Transverse colon (tissue), 4 donors: ENCODE measurements around the gene LRRC75A. TPM values are rescaled to one million over a fixed set of nuclear protein-coding genes. Genes with fewer than 3 reads are reported as not detected.

Experiments used
- DNase-seq: peaks from one replicate; pipeline ENCODE4 v3.0.0-alpha.2; 2019
- H3K27ac ChIP-seq, 4 donors: fragments of 200-600 bp; sonication (generic); 2 replicates each; pipeline ENCODE4 v1.5.1; 2016 to 2018; ENCODE audit warnings: inconsistent platforms in 4 of 4
- H3K27me3 ChIP-seq: fragments of 200-600 bp; sonication (generic); 2 replicates; pipeline ENCODE4 v1.5.1; 2017; ENCODE audit warnings: inconsistent platforms
- H3K36me3 ChIP-seq, 4 donors: fragments of 200-600 bp; sonication (generic); 2 replicates each; pipeline ENCODE4 v1.5.1; 2017 to 2019; ENCODE audit warnings: inconsistent platforms in 4 of 4
- H3K4me1 ChIP-seq, 4 donors: fragments of 200-600 bp; sonication (generic); 2 replicates each; pipeline ENCODE4 v1.5.1; 2017 to 2020; ENCODE audit warnings: inconsistent platforms in 4 of 4
- H3K4me3 ChIP-seq, 4 donors: fragments of 200-600 bp; sonication (generic); 1 replicate in 1 of 4; 2 replicates in 3 of 4; pipeline versions ENCODE4 v1.5.1 to v1.6.1; 2017 to 2019; ENCODE audit warnings: inconsistent platforms in 4 of 4
- H3K9me3 ChIP-seq, 2 donors: fragments of 200-600 bp; sonication (generic); 2 replicates each; pipeline ENCODE4 v1.5.1; 2017 to 2019; ENCODE audit warnings: inconsistent platforms in 2 of 2
- EP300 ChIP-seq: sonication (generic); formaldehyde crosslinking; IDR thresholded peaks from one replicate; pipeline ENCODE4 v1.6.1; 2017; ENCODE audit warnings: antibody characterized with exemption, low read depth
- POLR2A ChIP-seq: fragments of 450-650 bp; IDR thresholded peaks from one replicate; pipeline ENCODE4 v1.6.1; 2016; ENCODE audit warnings: antibody characterized with exemption, mild to moderate bottlenecking, moderate library complexity
- POLR2AphosphoS5 ChIP-seq, 3 donors: sonication (generic); formaldehyde crosslinking; IDR thresholded peaks; one replicate each; pipeline ENCODE4 v1.6.1; 2016; ENCODE audit warnings: antibody characterized with exemption in 3 of 3
- WGBS, 2 donors: methylation state at CpG; one replicate each; pipeline ENCODE4 v1.1.5; 2018; ENCODE audit warnings: low coverage in 1 of 2; 5-methylcytosine and 5-hydroxymethylcytosine counted together
- in situ Hi-C, 4 donors: fragments of 200-750 bp; cut with MboI; loops; one replicate each; pipeline versions ENCODE4 v1.15.0 to v1.15.1; 2017; ENCODE audit warnings: low sequenced_read_pairs in 3 of 4, low pct_ligation_motif_present in 1 of 4, low pct_unique_long_range_greater_than_20kb in 1 of 4
- intact Hi-C: fragments of 100-400 bp; cut with DNase I; formaldehyde crosslinking; loops from one replicate; pipeline ENCODE4 v1.15.1; 2023; ENCODE audit warnings: low total_unique reads
- total RNA-seq, 4 donors: library from RNA; depleted of rRNA; stranded (reverse); fragments of >200 nt; gene quantifications; one replicate each; pipeline ENCODE4 v1.1.0, GENCODE V29; 2016
- TF ChIP-seq, protein P1 (sequence below), 5 experiments: fragments of 200-600 bp in 3 of 5; fragments of 450-650 bp in 2 of 5; sonication (generic) in 3 of 5; IDR thresholded peaks; 1 replicate in 2 of 5; 2 replicates in 3 of 5; pipeline ENCODE4 v1.5.1; 2016 to 2017; ENCODE audit warnings: antibody characterized with exemption in 5 of 5, inconsistent platforms in 3 of 5, mild to moderate bottlenecking in 2 of 5, moderate library complexity in 1 of 5

Gene LRRC75A
- total RNA-seq, 4 donors from 2014 or later: 67.9 to 194 (median 115) TPM

DNA sequence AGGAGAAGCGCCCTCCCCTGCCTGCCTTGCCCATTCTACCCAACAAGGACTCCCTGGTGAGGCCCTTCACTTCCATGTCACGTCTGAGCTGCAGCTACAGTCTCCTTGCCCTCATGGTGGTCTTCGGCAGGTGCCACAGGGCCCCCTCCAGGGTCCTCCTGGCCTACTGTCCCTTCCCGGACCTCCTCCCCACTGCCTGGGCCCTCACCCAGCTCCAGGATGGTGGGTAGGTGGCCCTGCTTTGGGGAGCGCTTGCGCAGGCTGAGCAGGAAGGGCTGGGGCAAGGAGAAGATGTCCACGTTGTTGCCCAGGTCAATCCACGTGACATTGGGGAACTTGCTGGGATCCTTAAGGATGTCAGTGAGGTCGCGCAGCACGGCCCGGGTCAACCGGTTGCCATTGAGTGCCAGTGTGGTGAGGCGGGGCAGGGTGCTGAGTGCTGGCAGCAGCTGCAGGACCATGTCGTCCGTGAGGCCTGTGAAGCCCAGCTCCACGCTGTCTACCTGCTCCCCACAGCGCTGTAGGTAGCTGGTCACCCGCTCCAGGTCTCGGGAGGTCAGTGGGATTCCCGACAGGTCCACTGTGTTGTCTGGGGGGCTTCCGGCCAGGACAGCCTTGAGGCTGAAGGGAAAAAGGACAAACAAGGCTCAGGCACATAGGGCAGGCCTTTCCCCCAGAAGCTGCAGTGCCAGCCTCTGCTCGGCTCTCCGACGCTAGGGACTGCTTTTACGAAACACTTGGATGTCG, 48.3 kb downstream of the LRRC75A start:
- TF ChIP-seq POLR2A: no peak
- TF ChIP-seq, protein P1, sequence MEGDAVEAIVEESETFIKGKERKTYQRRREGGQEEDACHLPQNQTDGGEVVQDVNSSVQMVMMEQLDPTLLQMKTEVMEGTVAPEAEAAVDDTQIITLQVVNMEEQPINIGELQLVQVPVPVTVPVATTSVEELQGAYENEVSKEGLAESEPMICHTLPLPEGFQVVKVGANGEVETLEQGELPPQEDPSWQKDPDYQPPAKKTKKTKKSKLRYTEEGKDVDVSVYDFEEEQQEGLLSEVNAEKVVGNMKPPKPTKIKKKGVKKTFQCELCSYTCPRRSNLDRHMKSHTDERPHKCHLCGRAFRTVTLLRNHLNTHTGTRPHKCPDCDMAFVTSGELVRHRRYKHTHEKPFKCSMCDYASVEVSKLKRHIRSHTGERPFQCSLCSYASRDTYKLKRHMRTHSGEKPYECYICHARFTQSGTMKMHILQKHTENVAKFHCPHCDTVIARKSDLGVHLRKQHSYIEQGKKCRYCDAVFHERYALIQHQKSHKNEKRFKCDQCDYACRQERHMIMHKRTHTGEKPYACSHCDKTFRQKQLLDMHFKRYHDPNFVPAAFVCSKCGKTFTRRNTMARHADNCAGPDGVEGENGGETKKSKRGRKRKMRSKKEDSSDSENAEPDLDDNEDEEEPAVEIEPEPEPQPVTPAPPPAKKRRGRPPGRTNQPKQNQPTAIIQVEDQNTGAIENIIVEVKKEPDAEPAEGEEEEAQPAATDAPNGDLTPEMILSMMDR (IDR thresholded peaks at IDR 0.05): no peak
- TF ChIP-seq POLR2AphosphoS5 (IDR thresholded peaks at IDR 0.05): no peak
- no peak for TF ChIP-seq EP300
- H3K4me3 ChIP-seq: no peak overlapping the region
- in situ Hi-C loops: no loop called here
- 80% methylated on average over 27 of the region's 27 CpGs; no CpG with 5 or more reads in 1 of the 2 donors for WGBS, 2 donors
- intact Hi-C loops: loop anchor here (10.0 kb wide), 1 partner anchor 59 kb away; the partner anchor contains the start of gene UBB
- no peak for DNase-seq
- peak overlapping the region in 2 of 4 donors; percentile 6 to 41 for H3K27ac ChIP-seq
- peaks cover 14 to 53% (median 32%) of the 10 kb centered on the region in 4 donors for H3K4me1 ChIP-seq
- no peaks in the 10 kb centered on the region for H3K9me3 ChIP-seq
- no peaks in the 10 kb centered on the region for H3K27me3 ChIP-seq
- H3K36me3 ChIP-seq: peaks cover 0 to 21% (median 9%) of the 10 kb centered on the region in 4 donors

DNA sequence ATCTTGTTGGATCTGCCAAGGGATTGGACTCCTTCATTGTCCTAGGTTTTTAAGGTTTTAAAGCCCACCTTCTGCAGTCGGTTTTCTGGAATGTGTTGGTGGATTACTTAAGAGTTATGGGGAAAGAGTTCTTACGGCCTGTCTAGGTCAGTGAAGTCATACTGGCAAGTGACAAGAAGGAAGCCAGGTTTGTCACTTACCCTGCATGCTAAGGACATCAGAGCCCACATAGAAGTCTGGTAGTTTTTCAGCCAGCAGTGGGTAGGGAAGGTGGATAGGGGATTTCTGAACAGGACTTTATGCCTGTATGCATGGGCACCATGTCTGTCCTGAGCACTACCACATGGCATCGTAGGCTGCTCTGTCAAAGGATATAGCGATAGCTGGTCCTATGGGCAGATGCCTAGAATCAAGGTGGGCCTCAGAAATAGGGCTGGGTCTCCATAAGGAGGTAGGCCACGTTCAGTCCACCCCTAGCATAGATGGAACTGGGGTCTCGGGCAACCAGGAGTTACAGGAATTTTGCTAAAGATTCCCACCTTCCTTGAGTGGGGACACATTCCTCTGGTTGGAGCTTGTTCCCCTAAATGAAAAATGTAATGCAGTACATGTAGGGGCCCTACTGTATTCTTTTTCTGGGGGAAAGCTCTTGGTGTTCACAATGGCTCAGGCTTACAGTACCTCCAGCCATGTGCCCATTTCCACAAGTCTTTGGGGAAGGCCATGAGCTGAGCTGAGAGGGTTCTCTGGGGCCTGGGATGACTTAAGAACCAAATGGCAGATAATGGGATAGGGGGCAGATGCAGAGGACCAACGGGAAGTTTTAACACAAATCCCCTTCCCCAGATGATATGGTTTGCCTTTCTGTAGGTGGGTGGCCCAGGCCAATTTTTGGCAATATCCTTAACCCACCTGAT, 49.1 kb downstream of the LRRC75A start:
- no peaks in the 10 kb centered on the region for H3K27me3 ChIP-seq
- no peak overlapping the region for H3K4me3 ChIP-seq
- DNase-seq: no peak
- 25 to 63% methylated on average over 1 to 7 of the region's 7 CpGs for WGBS, 2 donors
- peaks cover 14 to 58% (median 36%) of the 10 kb centered on the region in 4 donors for H3K4me1 ChIP-seq
- intact Hi-C loops: loop anchor here (10.0 kb wide), 1 partner anchor 58 kb away; the partner anchor contains the start of gene UBB
- no peaks in the 10 kb centered on the region for H3K9me3 ChIP-seq
- peak overlapping the region in 1 of 4 donors; percentile 41 for H3K27ac ChIP-seq
- in situ Hi-C loops: no loop called here
- H3K36me3 ChIP-seq: peaks cover 0 to 21% (median 9%) of the 10 kb centered on the region in 4 donors
- TF ChIP-seq EP300 (no peak), POLR2A (no peak), POLR2AphosphoS5 (IDR thresholded peaks at IDR 0.05) (no peak)
- TF ChIP-seq, protein P1 (IDR thresholded peaks at IDR 0.05): no peak

DNA sequence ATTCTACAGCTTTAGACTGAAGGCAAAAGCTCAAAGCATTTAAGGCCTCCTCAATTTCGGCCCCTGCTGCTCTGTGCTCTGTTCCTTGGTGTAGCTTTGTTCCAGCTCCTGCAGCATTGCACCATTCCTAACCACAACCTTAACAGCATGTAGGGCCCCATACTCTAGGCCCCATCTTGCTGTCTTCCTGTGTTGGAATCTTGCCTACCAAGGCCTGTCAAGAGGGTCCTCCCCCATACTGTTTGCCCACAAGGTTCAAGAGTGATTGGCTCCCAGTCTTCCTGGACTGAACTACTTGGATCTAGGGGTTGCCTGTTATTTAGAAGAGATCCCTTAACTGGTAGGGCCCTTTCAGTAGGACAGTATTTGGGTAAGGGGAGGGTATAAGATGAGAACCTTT, 49.9 kb downstream of the LRRC75A start:
- peaks cover 14 to 58% (median 36%) of the 10 kb centered on the region in 4 donors for H3K4me1 ChIP-seq
- DNase-seq: no peak
- TF ChIP-seq EP300 (no peak), POLR2AphosphoS5 (IDR thresholded peaks at IDR 0.05) (peak in 1 of 3 donors; percentile 7)
- TF ChIP-seq, protein P1 (IDR thresholded peaks at IDR 0.05): no peak
- intact Hi-C loops: loop anchor here (10.0 kb wide), 1 partner anchor 57 kb away; the partner anchor contains the start of gene UBB
- H3K9me3 ChIP-seq: no peaks in the 10 kb centered on the region
- 73% methylated on average over 1 of the region's 1 CpG; no CpG with 5 or more reads in 1 of the 2 donors for WGBS, 2 donors
- in situ Hi-C loops: no loop called here
- peak overlapping the region in 2 of 4 donors; percentile 7 to 14 for H3K27ac ChIP-seq
- peaks cover 0 to 21% (median 8%) of the 10 kb centered on the region in 4 donors for H3K36me3 ChIP-seq
- H3K4me3 ChIP-seq: no peak overlapping the region
- no peaks in the 10 kb centered on the region for H3K27me3 ChIP-seq
